ENCODE results near the gene ORC4.

GRCh38 chr2:147977679-147978078, 42.9 kb downstream of the ORC4 start:
- TF ChIP-seq, protein P1, sequence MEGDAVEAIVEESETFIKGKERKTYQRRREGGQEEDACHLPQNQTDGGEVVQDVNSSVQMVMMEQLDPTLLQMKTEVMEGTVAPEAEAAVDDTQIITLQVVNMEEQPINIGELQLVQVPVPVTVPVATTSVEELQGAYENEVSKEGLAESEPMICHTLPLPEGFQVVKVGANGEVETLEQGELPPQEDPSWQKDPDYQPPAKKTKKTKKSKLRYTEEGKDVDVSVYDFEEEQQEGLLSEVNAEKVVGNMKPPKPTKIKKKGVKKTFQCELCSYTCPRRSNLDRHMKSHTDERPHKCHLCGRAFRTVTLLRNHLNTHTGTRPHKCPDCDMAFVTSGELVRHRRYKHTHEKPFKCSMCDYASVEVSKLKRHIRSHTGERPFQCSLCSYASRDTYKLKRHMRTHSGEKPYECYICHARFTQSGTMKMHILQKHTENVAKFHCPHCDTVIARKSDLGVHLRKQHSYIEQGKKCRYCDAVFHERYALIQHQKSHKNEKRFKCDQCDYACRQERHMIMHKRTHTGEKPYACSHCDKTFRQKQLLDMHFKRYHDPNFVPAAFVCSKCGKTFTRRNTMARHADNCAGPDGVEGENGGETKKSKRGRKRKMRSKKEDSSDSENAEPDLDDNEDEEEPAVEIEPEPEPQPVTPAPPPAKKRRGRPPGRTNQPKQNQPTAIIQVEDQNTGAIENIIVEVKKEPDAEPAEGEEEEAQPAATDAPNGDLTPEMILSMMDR (IDR thresholded peaks at IDR 0.05; ENCODE audit: low read length), result no peak
- TF ChIP-seq EZH2 (IDR thresholded peaks at IDR 0.05; ENCODE audit: borderline replicate concordance, low read length), result no peak

Measured in OCI-LY1 (cell line).